Smooth muscle cell of the coronary artery (primary cell): ENCODE data around the gene C2CD5. TPM values are rescaled to one million over a fixed set of nuclear protein-coding genes. Genes with fewer than 3 reads are reported as not detected.

Experiments
- total RNA-seq: library from RNA; depleted of rRNA; stranded (reverse); fragments of >200 nt; gene quantifications from 2 replicates; pipeline ENCODE4 v1.2.3, GENCODE V29; 2014; ENCODE audit warnings: low replicate concordance

Gene C2CD5
- 11.9 and 21.2 TPM in 2 replicates for total RNA-seq

DNA sequence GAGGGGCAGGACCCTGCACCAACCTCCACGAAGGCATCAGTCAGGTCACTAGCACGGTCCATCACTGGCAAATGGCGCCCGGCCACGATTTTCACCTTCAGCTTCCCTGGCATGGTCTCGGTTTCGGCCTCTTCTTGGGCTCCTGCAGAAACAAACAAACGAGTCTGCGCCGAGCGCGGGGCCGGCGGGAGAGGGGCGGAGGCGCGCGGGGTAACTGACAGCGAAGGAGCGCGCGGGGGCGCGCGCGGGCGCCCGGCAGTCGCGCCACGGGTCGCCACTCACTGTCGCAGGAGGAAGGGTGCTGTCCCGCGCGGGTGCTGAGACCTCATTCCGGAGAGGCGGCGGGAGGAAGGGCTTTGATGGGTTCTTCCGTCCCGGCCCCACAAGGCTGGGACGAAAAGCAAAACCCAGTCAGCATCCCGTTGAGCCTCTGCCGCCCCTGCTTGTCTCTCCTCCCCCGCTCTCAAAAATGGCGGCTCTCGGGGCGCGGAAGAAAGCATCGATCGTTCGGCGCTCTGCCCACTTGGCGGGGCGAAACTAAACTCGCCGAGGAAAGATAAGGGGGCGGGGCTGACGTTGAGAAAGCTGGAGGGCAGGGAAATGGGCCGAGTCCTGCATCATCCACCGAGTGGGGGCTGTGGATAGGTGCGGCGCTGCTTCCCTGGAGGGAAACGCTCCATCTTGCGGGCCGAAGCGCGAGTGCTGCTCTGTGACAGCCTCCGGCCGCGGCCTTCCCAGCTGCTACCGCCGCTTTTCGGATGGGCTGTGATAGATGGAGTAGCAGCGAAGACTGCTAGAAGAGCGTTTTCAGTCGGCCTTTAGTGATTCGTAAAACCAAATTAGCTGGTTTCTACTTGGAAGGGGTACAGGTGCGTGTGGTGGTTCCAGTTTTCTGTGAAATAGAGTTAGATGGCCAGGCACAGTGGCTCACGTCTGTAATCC is at the start of gene C2CD5:
C2CD5 (minus strand) TSS at position 505 of the 942 bp plus-strand sequence; CDS start at position 113, 392 bp downstream.

Other genes with a start within 250 kb of the C2CD5 start
- 0.30 and 5.6 TPM in 2 replicates for gene ST8SIA1, start 209.8 kb downstream of the C2CD5 start, total RNA-seq
- 17.8 and 18.0 TPM in 2 replicates for gene ETNK1, start 80.6 kb upstream of the C2CD5 start, total RNA-seq